OCI-LY7 (cell line): Measurements from ENCODE around the gene PKD1.

Experiments used
- CTCF ChIP-seq: fragments of 200-600 bp; sonication (generic); conservative IDR thresholded peaks from 2 replicates; pipeline ENCODE4 v1.5.1; 2014; ENCODE audit warnings: mild to moderate bottlenecking, antibody characterized with exemption, low read length, moderate library complexity, mixed read lengths
- EZH2phosphoT487 ChIP-seq: fragments of 200-600 bp; sonication (generic); IDR thresholded peaks from 2 replicates; pipeline ENCODE4 v1.6.1; 2018; ENCODE audit warnings: low read depth, borderline replicate concordance, mild to moderate bottlenecking, mixed run types, antibody characterized with exemption, low read length, moderate library complexity, mixed read lengths

GRCh38 chr16:2072926-2073325 lies 62.8 kb downstream of the PKD1 start:
- TF ChIP-seq CTCF = no peak
- TF ChIP-seq EZH2phosphoT487 = no peak
